ENCODE measurements around the gene TIAM2. TPM values are rescaled to one million over a fixed set of nuclear protein-coding genes. Genes with fewer than 3 reads are reported as not detected.

TIAM2 gene
- total RNA-seq, 3 donors from 2014 or later (not counting 1 experiment from before 2014, with no cell fraction given), result 6.5 to 11.1 (median 8.7) TPM

- H3K4me3 Mint-ChIP-seq, result no peak overlapping the region
- 100% methylated on average over 2 of the region's 2 CpGs for WGBS (ENCODE audit: insufficient coverage)
- DNase-seq (no peak), ATAC-seq (no peak)
- no peak overlapping the region for H3K4me3 ChIP-seq (ENCODE audit: low read length)
- no peak overlapping the region for H3K27ac ChIP-seq (ENCODE audit: low read length)
- no peaks in the 10 kb centered on the region for H3K4me1 Mint-ChIP-seq
- H3K36me3 Mint-ChIP-seq, result no peaks in the 10 kb centered on the region
- peaks cover 7% of the 10 kb centered on the region for H3K4me1 ChIP-seq (ENCODE audit: control insufficient read depth, insufficient read depth, low read length)
- no peak for TF ChIP-seq CTCF (IDR thresholded peaks at IDR 0.05)
- peaks cover 24 to 29% of the 10 kb centered on the region in 2 donors for H3K27me3 Mint-ChIP-seq (ENCODE audit: low read depth in 2 of 2)
- H3K9me3 Mint-ChIP-seq, result no peaks in the 10 kb centered on the region
- no peaks in the 10 kb centered on the region for H3K36me3 ChIP-seq (ENCODE audit: control insufficient read depth, insufficient read depth, low read length)
- no peaks in the 10 kb centered on the region for H3K9me3 ChIP-seq (ENCODE audit: control insufficient read depth, insufficient read depth, low read length)
- no peak overlapping the region for H3K27ac Mint-ChIP-seq
- H3K27me3 ChIP-seq (ENCODE audit: control insufficient read depth, insufficient read depth, low read length), result peaks cover 10% of the 10 kb centered on the region
- intact Hi-C loops (cut with micrococcal nuclease), result no loop called here
Observed at GRCh38 chr6:154998855-154999254, 3.7 kb downstream of the TIAM2 start.

- 79% methylated on average over 5 of the region's 5 CpGs for WGBS (ENCODE audit: insufficient coverage)
- H3K27ac Mint-ChIP-seq, result no peak overlapping the region
- TF ChIP-seq CTCF (IDR thresholded peaks at IDR 0.05), result no peak
- H3K9me3 Mint-ChIP-seq, result no peaks in the 10 kb centered on the region
- ATAC-seq (no peak), DNase-seq (no peak)
- Histone ChIP-seq H3K4me1 (ENCODE audit: control insufficient read depth, insufficient read depth, low read length) (no peaks in the 10 kb centered on the region), H3K27ac (ENCODE audit: low read length) (no peak overlapping the region), H3K27me3 (ENCODE audit: control insufficient read depth, insufficient read depth, low read length) (peaks cover 4% of the 10 kb centered on the region), H3K9me3 (ENCODE audit: control insufficient read depth, insufficient read depth, low read length) (no peaks in the 10 kb centered on the region), H3K4me3 (ENCODE audit: low read length) (no peak overlapping the region), H3K36me3 (ENCODE audit: control insufficient read depth, insufficient read depth, low read length) (no peaks in the 10 kb centered on the region)
- intact Hi-C loops (cut with micrococcal nuclease), result no loop called here
- H3K4me1 Mint-ChIP-seq, result no peaks in the 10 kb centered on the region
- H3K4me3 Mint-ChIP-seq, result no peak overlapping the region
- no peaks in the 10 kb centered on the region for H3K36me3 Mint-ChIP-seq
- peaks cover 18 to 23% of the 10 kb centered on the region in 2 donors for H3K27me3 Mint-ChIP-seq (ENCODE audit: low read depth in 2 of 2)
Observed at GRCh38 chr6:155001482-155001881, 6.4 kb downstream of the TIAM2 start.

- peaks cover 14 to 19% of the 10 kb centered on the region in 2 donors for H3K27me3 Mint-ChIP-seq (ENCODE audit: low read depth in 2 of 2)
- Histone ChIP-seq H3K27me3 (ENCODE audit: control insufficient read depth, insufficient read depth, low read length) (peaks cover 3% of the 10 kb centered on the region), H3K4me1 (ENCODE audit: control insufficient read depth, insufficient read depth, low read length) (no peaks in the 10 kb centered on the region), H3K36me3 (ENCODE audit: control insufficient read depth, insufficient read depth, low read length) (no peaks in the 10 kb centered on the region), H3K9me3 (ENCODE audit: control insufficient read depth, insufficient read depth, low read length) (no peaks in the 10 kb centered on the region), H3K27ac (ENCODE audit: low read length) (no peak overlapping the region), H3K4me3 (ENCODE audit: low read length) (no peak overlapping the region)
- no peak for DNase-seq
- no peak overlapping the region for H3K27ac Mint-ChIP-seq
- intact Hi-C loops (cut with micrococcal nuclease), result no loop called here
- H3K9me3 Mint-ChIP-seq, result no peaks in the 10 kb centered on the region
- no peak overlapping the region for H3K4me3 Mint-ChIP-seq
- WGBS (ENCODE audit: insufficient coverage), result 96% methylated on average over 4 of the region's 4 CpGs
- no peaks in the 10 kb centered on the region for H3K36me3 Mint-ChIP-seq
- no peaks in the 10 kb centered on the region for H3K4me1 Mint-ChIP-seq
- TF ChIP-seq CTCF (IDR thresholded peaks at IDR 0.05), result no peak
- ATAC-seq, result no peak
Observed at GRCh38 chr6:155001934-155002333, 6.8 kb downstream of the TIAM2 start.

- H3K36me3 Mint-ChIP-seq, result no peaks in the 10 kb centered on the region
- no peaks in the 10 kb centered on the region for H3K36me3 ChIP-seq (ENCODE audit: control insufficient read depth, insufficient read depth, low read length)
- H3K4me3 ChIP-seq (ENCODE audit: low read length), result no peak overlapping the region
- DNase-seq (no peak), ATAC-seq (no peak)
- H3K4me3 Mint-ChIP-seq, result no peak overlapping the region
- no peaks in the 10 kb centered on the region for H3K4me1 ChIP-seq (ENCODE audit: control insufficient read depth, insufficient read depth, low read length)
- H3K4me1 Mint-ChIP-seq, result no peaks in the 10 kb centered on the region
- no peak for TF ChIP-seq CTCF (IDR thresholded peaks at IDR 0.05)
- no peak overlapping the region for H3K27ac Mint-ChIP-seq
- no peaks in the 10 kb centered on the region for H3K9me3 ChIP-seq (ENCODE audit: control insufficient read depth, insufficient read depth, low read length)
- WGBS (ENCODE audit: insufficient coverage), result 85% methylated on average over 5 of the region's 7 CpGs
- H3K27me3 Mint-ChIP-seq (ENCODE audit: low read depth in 2 of 2), result peaks cover 3 to 5% of the 10 kb centered on the region in 2 donors
- H3K9me3 Mint-ChIP-seq, result no peaks in the 10 kb centered on the region
- no peaks in the 10 kb centered on the region for H3K27me3 ChIP-seq (ENCODE audit: control insufficient read depth, insufficient read depth, low read length)
- no peak overlapping the region for H3K27ac ChIP-seq (ENCODE audit: low read length)
- intact Hi-C loops (cut with micrococcal nuclease), result no loop called here
Observed at GRCh38 chr6:155003476-155003875, 8.4 kb downstream of the TIAM2 start.
